ENCODE data around the gene BOK. TPM values are rescaled to one million over a fixed set of nuclear protein-coding genes. Genes with fewer than 3 reads are reported as not detected.

Gene BOK
- polyA plus RNA-seq, 1 donor from 2014 or later = 0.08 TPM

DNA sequence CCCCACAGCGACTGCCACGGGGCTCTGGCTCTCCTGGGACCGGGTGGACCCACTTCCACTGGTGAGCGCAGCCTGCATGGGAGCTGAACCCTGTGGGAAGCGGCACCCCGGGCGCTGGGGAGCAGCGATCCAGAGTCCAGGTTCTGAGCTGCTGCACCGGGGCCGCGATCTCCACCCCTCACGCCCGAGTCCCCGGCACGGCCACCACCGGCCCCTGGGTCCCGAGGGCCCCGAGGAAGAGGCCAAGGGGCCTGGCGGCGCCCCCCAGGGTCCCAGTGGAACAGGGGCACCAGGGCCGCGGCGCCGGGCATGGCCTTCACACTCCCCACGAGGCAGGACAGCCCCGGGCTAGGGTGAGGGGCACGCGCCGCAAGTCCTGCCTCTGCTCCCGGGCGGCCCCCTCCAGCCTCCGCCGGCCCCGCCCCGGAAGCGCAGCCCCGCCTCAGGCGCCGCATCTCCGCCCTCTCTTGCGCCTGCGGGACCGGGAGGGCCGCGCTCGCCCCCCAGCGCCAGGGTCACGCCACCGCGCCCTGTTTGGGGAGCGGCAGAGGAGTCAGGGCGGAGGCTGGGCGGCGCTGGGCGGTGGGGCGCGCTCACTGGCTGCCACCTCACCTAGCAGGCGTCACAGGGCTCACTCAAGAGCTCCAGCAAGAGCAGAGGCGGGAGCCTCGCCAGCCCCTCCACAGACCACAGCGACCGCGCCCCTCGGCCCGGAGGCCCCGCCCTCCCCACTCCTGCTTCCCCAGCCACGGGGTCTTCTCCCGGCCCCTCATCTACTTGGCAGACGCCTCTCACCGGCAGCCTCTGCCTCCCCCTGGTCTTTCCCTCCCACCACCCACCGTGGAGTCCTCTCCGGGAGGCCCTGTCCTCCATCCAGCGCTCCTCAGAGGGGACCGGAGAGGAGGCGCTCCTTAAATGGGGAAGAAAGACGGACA lies 51.6 kb downstream of the BOK start:
- Mint-ChIP-seq H3K27me3 (no peaks in the 10 kb centered on the region), H3K4me1 (peaks cover 5 to 16% (median 7%) of the 10 kb centered on the region in 3 donors), H3K4me3 (peak overlapping the region; percentile 54 to 91 (median 70)), H3K27ac (peak overlapping the region in 2 of 3 donors; percentile 18 to 39), H3K36me3 (peaks cover 2% of the 10 kb centered on the region), H3K9me3 (no peaks in the 10 kb centered on the region)

DNA sequence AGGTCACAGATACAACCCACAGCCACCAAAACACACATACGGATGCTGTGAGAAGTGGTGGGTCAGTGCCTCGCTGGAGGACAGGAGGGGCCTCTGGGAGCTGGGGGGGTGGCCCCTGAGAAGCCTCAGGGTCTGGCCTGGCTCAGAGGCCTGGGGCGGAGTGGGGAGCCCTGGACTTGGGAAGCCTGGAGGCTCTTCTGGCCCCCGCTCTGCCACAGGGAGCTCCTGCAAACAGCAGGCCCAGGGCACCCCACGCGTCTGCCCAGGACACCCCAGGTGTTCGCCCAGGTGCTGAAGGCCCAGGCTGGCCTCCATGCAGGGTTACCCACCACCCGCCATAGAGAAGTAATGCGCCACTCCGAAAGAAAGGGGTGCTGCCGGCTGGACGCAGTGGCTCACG lies 52.5 kb downstream of the BOK start:
- H3K36me3 Mint-ChIP-seq = peaks cover 2% of the 10 kb centered on the region
- peaks cover 8 to 19% (median 9%) of the 10 kb centered on the region in 3 donors for H3K4me1 Mint-ChIP-seq
- no peak overlapping the region for H3K27ac Mint-ChIP-seq
- no peaks in the 10 kb centered on the region for H3K9me3 Mint-ChIP-seq
- H3K27me3 Mint-ChIP-seq = no peaks in the 10 kb centered on the region
- H3K4me3 Mint-ChIP-seq = peak overlapping the region in 1 of 4 donors; percentile 29

DNA sequence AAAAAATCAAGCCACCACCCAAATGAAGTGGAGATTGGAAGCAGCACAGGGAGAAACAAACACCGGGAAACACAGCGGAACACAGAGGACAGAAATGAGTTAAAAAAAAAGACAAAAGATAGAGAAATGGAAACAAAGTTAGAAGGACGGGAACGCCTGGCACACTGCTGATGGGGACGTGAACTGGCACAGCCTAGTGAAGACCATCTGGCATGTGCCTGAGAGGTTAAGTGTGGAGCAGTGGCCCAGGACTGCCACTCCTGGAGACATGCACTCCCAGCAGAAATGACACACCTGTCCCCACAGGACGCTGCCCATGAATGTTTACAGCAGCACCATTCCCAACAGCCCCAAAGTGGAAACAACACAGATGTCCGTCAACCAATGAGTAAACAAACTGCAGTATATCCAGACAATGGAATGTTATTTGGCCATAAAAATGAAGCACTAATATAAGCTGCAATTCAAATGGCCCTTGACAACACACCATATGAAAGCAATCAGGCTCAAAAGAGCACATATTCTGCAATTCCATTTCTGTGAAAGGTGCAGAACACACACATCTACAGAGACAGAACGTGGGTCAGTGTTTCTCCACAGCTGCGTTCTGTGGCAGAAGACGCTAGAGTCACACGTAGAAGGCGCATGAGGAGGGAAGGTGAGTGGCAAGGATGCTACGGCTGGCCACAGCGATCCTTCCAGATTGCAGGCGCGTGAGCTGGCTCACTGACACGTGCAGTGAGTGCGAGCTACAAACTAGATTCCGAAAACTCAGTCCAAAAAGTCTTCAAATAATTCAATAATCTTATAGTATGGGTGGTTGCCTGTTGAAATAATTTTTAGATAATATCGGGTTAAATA lies 53.8 kb downstream of the BOK start:
- no peak overlapping the region for H3K4me3 Mint-ChIP-seq
- H3K27ac Mint-ChIP-seq = peak overlapping the region in 2 of 3 donors; percentile 28 to 82
- no peaks in the 10 kb centered on the region for H3K9me3 Mint-ChIP-seq

GRCh38 chr2:241613017-241613780 lies 54.7 kb downstream of the BOK start:
- peaks cover 13 to 30% (median 19%) of the 10 kb centered on the region in 3 donors for H3K4me1 Mint-ChIP-seq
- peak overlapping the region in 1 of 4 donors; percentile 17 for H3K4me3 Mint-ChIP-seq
- H3K27ac Mint-ChIP-seq = no peak overlapping the region
- peaks cover 2% of the 10 kb centered on the region for H3K36me3 Mint-ChIP-seq
- no peaks in the 10 kb centered on the region for H3K27me3 Mint-ChIP-seq
- H3K9me3 Mint-ChIP-seq = no peaks in the 10 kb centered on the region

More for the DNA sequence above, 53.8 kb downstream of the BOK start:
- Mint-ChIP-seq H3K36me3 (peaks cover 2% of the 10 kb centered on the region), H3K4me1 (peaks cover 11 to 24% (median 12%) of the 10 kb centered on the region in 3 donors), H3K27me3 (no peaks in the 10 kb centered on the region)

- H3K4me3 Mint-ChIP-seq = peak overlapping the region in 2 of 4 donors; percentile 14 to 63
- peaks cover 12 to 24% (median 18%) of the 10 kb centered on the region in 3 donors for H3K4me1 Mint-ChIP-seq
- H3K27me3 Mint-ChIP-seq = no peaks in the 10 kb centered on the region
- no peaks in the 10 kb centered on the region for H3K9me3 Mint-ChIP-seq
- peak overlapping the region in 1 of 3 donors; percentile 79 for H3K27ac Mint-ChIP-seq
- peaks cover 2% of the 10 kb centered on the region for H3K36me3 Mint-ChIP-seq
These were observed 56.5 kb downstream of the BOK start for GRCh38 chr2:241615041-241615440.

DNA sequence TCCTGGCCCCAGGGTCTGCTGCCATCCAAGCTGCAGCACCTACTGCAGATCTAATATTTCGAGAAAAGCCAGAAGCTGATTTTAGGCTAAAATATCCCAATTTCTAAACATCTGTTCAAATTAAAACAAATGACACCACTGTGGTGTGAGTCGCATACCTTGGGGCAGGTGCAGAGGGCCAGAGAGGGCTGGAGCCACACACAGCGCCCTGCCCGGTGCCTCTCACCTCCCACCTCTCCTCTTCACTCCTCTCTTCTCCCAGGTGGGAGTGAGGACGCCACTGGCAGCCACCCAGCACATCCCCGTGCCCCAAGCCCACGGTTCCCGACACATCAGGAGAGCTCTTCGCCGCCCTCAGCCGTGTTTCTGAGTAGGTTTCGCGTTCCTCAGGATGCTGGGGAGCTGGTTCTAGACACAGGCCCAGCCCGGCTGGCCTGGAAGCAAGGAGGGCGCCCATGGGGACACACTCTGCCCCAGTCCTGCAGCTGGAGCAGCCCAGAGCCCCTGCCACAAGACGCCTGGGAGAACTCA lies 57.0 kb downstream of the BOK start:
- Mint-ChIP-seq H3K4me3 (peak overlapping the region in 2 of 4 donors; percentile 14 to 85), H3K9me3 (no peaks in the 10 kb centered on the region), H3K36me3 (peaks cover 2% of the 10 kb centered on the region), H3K27ac (no peak overlapping the region), H3K4me1 (peaks cover 10 to 23% (median 18%) of the 10 kb centered on the region in 3 donors), H3K27me3 (no peaks in the 10 kb centered on the region)

- H3K36me3 Mint-ChIP-seq = peaks cover 4% of the 10 kb centered on the region
- no peaks in the 10 kb centered on the region for H3K9me3 Mint-ChIP-seq
- no peaks in the 10 kb centered on the region for H3K27me3 Mint-ChIP-seq
- peaks cover 12 to 25% (median 21%) of the 10 kb centered on the region in 3 donors for H3K4me1 Mint-ChIP-seq
- H3K27ac Mint-ChIP-seq = peak overlapping the region in 1 of 3 donors; percentile 59
- H3K4me3 Mint-ChIP-seq = peak overlapping the region in 3 of 4 donors; percentile 26 to 91 (median 87)
These were observed 57.9 kb downstream of the BOK start for GRCh38 chr2:241616168-241617125.

DNA sequence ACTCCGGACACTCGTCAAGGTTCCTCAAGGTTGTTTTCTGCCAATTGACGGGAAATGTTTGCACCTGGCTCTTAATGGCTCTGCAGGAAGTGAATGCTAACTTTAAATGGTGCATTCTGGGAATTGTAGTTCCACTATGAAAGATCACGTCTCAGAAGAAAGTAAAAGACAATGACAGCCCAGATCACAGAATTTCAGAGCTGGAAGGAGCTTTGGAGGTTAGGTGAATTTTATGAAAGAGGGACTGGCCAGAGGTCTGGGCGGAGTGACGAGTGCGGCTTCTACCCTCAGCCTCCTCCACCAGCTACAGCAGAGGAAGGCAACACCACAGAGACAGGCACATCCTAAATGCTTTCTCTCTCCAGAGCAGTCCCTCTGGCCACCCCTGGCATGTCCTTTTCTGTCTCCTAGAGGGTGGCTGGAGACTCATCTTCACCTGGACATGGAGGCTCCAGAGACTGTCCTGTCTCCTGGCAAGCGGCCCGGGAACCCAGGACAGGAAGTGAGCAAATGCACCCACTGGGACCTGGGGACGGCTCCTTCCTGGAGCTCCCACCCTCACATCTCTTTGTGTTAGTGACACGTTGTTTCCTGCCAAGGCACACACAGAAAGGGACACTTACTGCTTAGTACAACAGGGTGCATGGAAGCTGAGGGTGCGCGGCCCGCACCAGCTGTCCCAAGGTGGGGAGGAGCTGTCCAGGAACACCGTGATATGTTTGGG lies 59.0 kb downstream of the BOK start:
- no peaks in the 10 kb centered on the region for H3K9me3 Mint-ChIP-seq
- H3K27ac Mint-ChIP-seq = peak overlapping the region; percentile 36 to 94 (median 65)
- H3K4me3 Mint-ChIP-seq = peak overlapping the region; percentile 72 to 92 (median 89)
- H3K4me1 Mint-ChIP-seq = peaks cover 15 to 24% (median 23%) of the 10 kb centered on the region in 3 donors
- peaks cover 4% of the 10 kb centered on the region for H3K36me3 Mint-ChIP-seq
- H3K27me3 Mint-ChIP-seq = no peaks in the 10 kb centered on the region

DNA sequence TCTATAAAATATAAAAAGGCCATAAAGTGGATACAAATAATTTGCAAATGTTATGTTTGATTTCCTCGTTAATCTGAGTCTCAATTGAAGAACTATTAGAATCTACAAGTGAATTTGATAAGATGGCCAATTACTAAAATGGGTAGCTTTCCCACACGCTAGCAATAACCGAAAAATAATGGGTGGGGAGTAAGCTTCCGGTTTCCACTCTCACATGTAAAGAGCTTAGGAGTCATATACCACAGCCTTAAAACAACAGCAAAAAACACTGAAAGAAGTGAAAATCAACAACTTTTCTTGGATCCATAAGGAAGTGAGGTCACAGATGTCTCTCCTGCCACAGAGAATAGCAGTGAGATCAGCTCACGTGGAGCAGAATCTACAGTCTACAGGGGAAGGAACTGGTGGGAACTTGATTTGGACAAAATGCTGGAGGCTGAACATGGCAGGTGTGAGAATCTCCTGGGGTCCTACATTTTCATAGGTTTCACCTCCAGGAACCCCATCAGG lies 59.8 kb downstream of the BOK start:
- Mint-ChIP-seq H3K4me1 (peaks cover 15 to 24% (median 23%) of the 10 kb centered on the region in 3 donors), H3K27ac (peak overlapping the region; percentile 36 to 94 (median 65)), H3K27me3 (no peaks in the 10 kb centered on the region)

GRCh38 chr2:241618829-241619228 lies 60.3 kb downstream of the BOK start:
- Mint-ChIP-seq H3K9me3 (no peaks in the 10 kb centered on the region), H3K27me3 (no peaks in the 10 kb centered on the region), H3K27ac (peak overlapping the region in 1 of 3 donors; percentile 94), H3K4me1 (peaks cover 15 to 24% (median 23%) of the 10 kb centered on the region in 3 donors), H3K4me3 (peak overlapping the region in 3 of 4 donors; percentile 8 to 91 (median 72)), H3K36me3 (peaks cover 4% of the 10 kb centered on the region)

More for the DNA sequence above, 59.8 kb downstream of the BOK start:
- peaks cover 4% of the 10 kb centered on the region for H3K36me3 Mint-ChIP-seq
- H3K4me3 Mint-ChIP-seq = peak overlapping the region in 3 of 4 donors; percentile 72 to 91 (median 87)
- no peaks in the 10 kb centered on the region for H3K9me3 Mint-ChIP-seq

- H3K27ac Mint-ChIP-seq = no peak overlapping the region
- H3K9me3 Mint-ChIP-seq = no peaks in the 10 kb centered on the region
- peaks cover 3% of the 10 kb centered on the region for H3K36me3 Mint-ChIP-seq
- H3K4me3 Mint-ChIP-seq = no peak overlapping the region
- H3K27me3 Mint-ChIP-seq = no peaks in the 10 kb centered on the region
- H3K4me1 Mint-ChIP-seq = peaks cover 15 to 24% (median 23%) of the 10 kb centered on the region in 3 donors
These were observed 61.3 kb downstream of the BOK start for GRCh38 chr2:241619597-241620418.

- Mint-ChIP-seq H3K27ac (no peak overlapping the region), H3K4me3 (no peak overlapping the region), H3K4me1 (peaks cover 15 to 24% (median 22%) of the 10 kb centered on the region in 3 donors), H3K36me3 (peaks cover 3% of the 10 kb centered on the region), H3K27me3 (no peaks in the 10 kb centered on the region), H3K9me3 (no peaks in the 10 kb centered on the region)
These were observed 61.8 kb downstream of the BOK start for GRCh38 chr2:241620419-241620769.

Data from IgD-negative memory B cell (primary cell).